GM18508 (cell line): ENCODE results near the gene AHDC1.
"Not testable (repeated sequence)": the region's sequence is repeated elsewhere in the genome, so short reads cannot be mapped to it uniquely, and the experiment has no call there.

Experiments used
- ATAC-seq: cut with Tn5 transposase; IDR thresholded peaks from one replicate; pipeline ENCODE4 v1.9.1; 2021; ENCODE audit warnings: moderate number of reproducible peaks; ENCODE audit not compliant: insufficient read depth, unreplicated experiment

Gene AHDC1

GRCh38 chr1:27520651-27521050 lies 83.3 kb downstream of the AHDC1 start:
- no peak for ATAC-seq

GRCh38 chr1:27519331-27520258 lies 84.3 kb downstream of the AHDC1 start:
- no peak for ATAC-seq

GRCh38 chr1:27518808-27519207 lies 85.1 kb downstream of the AHDC1 start:
- no peak for ATAC-seq

GRCh38 chr1:27517907-27518718 lies 85.8 kb downstream of the AHDC1 start:
- ATAC-seq = no peak

- no peak for ATAC-seq
These were observed 86.6 kb downstream of the AHDC1 start for GRCh38 chr1:27517301-27517700.

GRCh38 chr1:27515626-27516025 lies 88.3 kb downstream of the AHDC1 start:
- ATAC-seq = no peak

GRCh38 chr1:27513958-27514357 lies 90.0 kb downstream of the AHDC1 start:
- no peak for ATAC-seq

- ATAC-seq = no peak
These were observed 90.4 kb downstream of the AHDC1 start for GRCh38 chr1:27513528-27513927.

GRCh38 chr1:27509127-27510080 lies 94.5 kb downstream of the AHDC1 start:
- no peak for ATAC-seq

GRCh38 chr1:27507960-27508665 lies 95.8 kb downstream of the AHDC1 start:
- no peak for ATAC-seq

GRCh38 chr1:27506703-27507102 lies 97.2 kb downstream of the AHDC1 start:
- no peak for ATAC-seq

- no peak for ATAC-seq
These were observed 98.6 kb downstream of the AHDC1 start for GRCh38 chr1:27505420-27505680.

GRCh38 chr1:27504588-27505419 lies 99.1 kb downstream of the AHDC1 start:
- no peak for ATAC-seq

- no peak for ATAC-seq
These were observed 99.9 kb downstream of the AHDC1 start for GRCh38 chr1:27503844-27504587.

GRCh38 chr1:27503033-27503432 lies 100.9 kb downstream of the AHDC1 start:
- no peak for ATAC-seq

GRCh38 chr1:27501159-27501558 lies 102.8 kb downstream of the AHDC1 start:
- not testable (repeated sequence) for ATAC-seq

GRCh38 chr1:27499142-27499541 lies 104.8 kb downstream of the AHDC1 start:
- ATAC-seq = no peak

GRCh38 chr1:27496604-27497155 lies 107.3 kb downstream of the AHDC1 start:
- ATAC-seq = no peak
